K562 (cell line): ENCODE data around the gene B4GALNT4.

Experiments used
- ATF2 ChIP-seq: sonication (generic); formaldehyde crosslinking; IDR thresholded peaks from 2 replicates; pipeline ENCODE4 v1.8.1; 2022; ENCODE audit warnings: missing genetic modification reagents
- BRD9 ChIP-seq: fragments of 450-650 bp; IDR thresholded peaks from 2 replicates; pipeline ENCODE4 v1.6.1; 2018; ENCODE audit warnings: low read depth; ENCODE audit not compliant: partially characterized antibody
- CBX2 ChIP-seq: fragments of 200-600 bp; sonication (generic); IDR thresholded peaks from one replicate; pipeline ENCODE4 v1.6.1; 2012; ENCODE audit warnings: mild to moderate bottlenecking, low read length, inconsistent platforms; ENCODE audit not compliant: insufficient read depth, poor library complexity, severe bottlenecking
- CTCF ChIP-seq, 3 experiments: IDR thresholded peaks in 2 of 3; conservative IDR thresholded peaks in 1 of 3; 2 replicates each; pipeline ENCODE4 v1.5.1; 2011 to 2012; ENCODE audit warnings: low read length in 3 of 3, mild to moderate bottlenecking in 3 of 3, control low read depth in 2 of 3, improper control_type of control experiment in 1 of 3, inconsistent platforms in 1 of 3, low read depth in 1 of 3, mixed read lengths in 1 of 3, moderate library complexity in 1 of 3; ENCODE audit not compliant: insufficient read depth in 2 of 3
- MXI1 ChIP-seq: IDR thresholded peaks from 2 replicates; pipeline ENCODE4 v1.6.1; 2011; ENCODE audit warnings: low read depth, mild to moderate bottlenecking, improper control_type of control experiment, low read length
- SMARCA4 ChIP-seq: fragments of 450-650 bp; IDR thresholded peaks from 2 replicates; pipeline ENCODE4 v1.6.1; 2016
- TAF15 ChIP-seq: fragments of 200-400 bp; formaldehyde crosslinking; IDR thresholded peaks from 2 replicates; pipeline ENCODE4 v1.6.1; 2017; ENCODE audit warnings: mild to moderate bottlenecking, low read depth, low read length, moderate library complexity
- USF2 ChIP-seq: sonication (generic); formaldehyde crosslinking; IDR thresholded peaks from 2 replicates; pipeline ENCODE4 v1.5.0; 2020; ENCODE audit warnings: missing genetic modification reagents
- ZNF395 ChIP-seq: fragments of 200-800 bp; sonication (Bioruptor generic); IDR thresholded peaks from 2 replicates; pipeline ENCODE4 v1.6.1; 2017; ENCODE audit warnings: missing genetic modification characterization, missing compliant biosample characterization
- ZSCAN29 ChIP-seq: fragments of 450-650 bp; IDR thresholded peaks from 2 replicates; pipeline ENCODE4 v1.6.1; 2017

- no peak for TF ChIP-seq CTCF (IDR thresholded peaks at IDR 0.05 in 2 of 3, conservative IDR thresholded peaks at IDR 0.05 in 1 of 3; ENCODE audit: insufficient read depth in 2 of 3, low read depth in 1 of 3, low read length in 3 of 3)
- TF ChIP-seq BRD9: no peak
- TF ChIP-seq ATF2 (CRISPR knock-in tag): no peak
- no peak for TF ChIP-seq TAF15
- TF ChIP-seq MXI1: no peak
- TF ChIP-seq ZSCAN29: no peak
- no peak for TF ChIP-seq USF2 (CRISPR knock-in tag)
- TF ChIP-seq ZNF395 (CRISPR knock-in tag): no peak
- TF ChIP-seq SMARCA4: no peak
- TF ChIP-seq CBX2: no peak
Observed at GRCh38 chr11:331358-332060, 37.8 kb upstream of the B4GALNT4 start.
